Body of pancreas (tissue), 4 donors: ENCODE results near the gene SLC24A4.

Source experiments
- CTCF ChIP-seq, 7 experiments: fragments of 450-650 bp in 4 of 7; fragments of 200-600 bp in 3 of 7; sonication (generic) in 3 of 7; IDR thresholded peaks; one replicate each; pipeline ENCODE4 v1.5.1; 2016 to 2019; ENCODE audit warnings: antibody characterized with exemption in 7 of 7
- POLR2A ChIP-seq, 3 donors: fragments of 450-650 bp; IDR thresholded peaks; one replicate each; pipeline ENCODE4 v1.6.1; 2016; ENCODE audit warnings: antibody characterized with exemption in 3 of 3, mild to moderate bottlenecking in 2 of 3

GRCh38 chr14:92457016-92457565, 134.1 kb downstream of the SLC24A4 start:
- TF ChIP-seq CTCF (IDR thresholded peaks at IDR 0.05) (no peak), POLR2A (IDR thresholded peaks at IDR 0.05) (no peak)
